ENCODE measurements around the gene CCDC91.
"Not testable (repeated sequence)": the region's sequence is repeated elsewhere in the genome, so short reads cannot be mapped to it uniquely, and the experiment has no call there.

The CCDC91 gene

GRCh38 chr12:28349196-28349595, 158.9 kb downstream of the CCDC91 start:
- DNase-seq, result no peak
- intact Hi-C loops (cut with DNase I), result no loop called here

GRCh38 chr12:28350502-28350901, 160.2 kb downstream of the CCDC91 start:
- intact Hi-C loops (cut with DNase I), result no loop called here
- DNase-seq, result no peak

- DNase-seq, result peak in 1 of 10 donors; percentile 70
- intact Hi-C loops (cut with DNase I), result no loop called here
These were observed 161.2 kb downstream of the CCDC91 start for GRCh38 chr12:28351414-28351813.

GRCh38 chr12:28355161-28355560, 164.9 kb downstream of the CCDC91 start:
- intact Hi-C loops (cut with DNase I), result no loop called here
- DNase-seq, result no peak

GRCh38 chr12:28360253-28360652, 170.0 kb downstream of the CCDC91 start:
- intact Hi-C loops (cut with DNase I), result no loop called here

GRCh38 chr12:28367326-28367725, 177.1 kb downstream of the CCDC91 start:
- DNase-seq, result no peak
- intact Hi-C loops (cut with DNase I), result no loop called here

More at GRCh38 chr12:28360253-28360652, 170.0 kb downstream of the CCDC91 start:
- DNase-seq, result no peak

- intact Hi-C loops (cut with DNase I), result no loop called here
- DNase-seq, result no peak
These were observed 177.7 kb downstream of the CCDC91 start for GRCh38 chr12:28367993-28368392.

- intact Hi-C loops (cut with DNase I), result no loop called here
- no peak for DNase-seq
These were observed 179.2 kb downstream of the CCDC91 start for GRCh38 chr12:28369483-28369882.

GRCh38 chr12:28374556-28374955, 184.3 kb downstream of the CCDC91 start:
- intact Hi-C loops (cut with DNase I), result no loop called here
- no peak for DNase-seq

GRCh38 chr12:28378736-28379135, 188.5 kb downstream of the CCDC91 start:
- DNase-seq, result no peak
- intact Hi-C loops (cut with DNase I), result no loop called here

GRCh38 chr12:28379779-28380178, 189.5 kb downstream of the CCDC91 start:
- intact Hi-C loops (cut with DNase I); DNase-seq: not testable (repeated sequence)

GRCh38 chr12:28383368-28383767, 193.1 kb downstream of the CCDC91 start:
- no peak for DNase-seq
- intact Hi-C loops (cut with DNase I), result no loop called here

- intact Hi-C loops (cut with DNase I), result no loop called here
These were observed 198.6 kb downstream of the CCDC91 start for GRCh38 chr12:28388879-28389278.

GRCh38 chr12:28390206-28390605, 199.9 kb downstream of the CCDC91 start:
- intact Hi-C loops (cut with DNase I), result no loop called here
- no peak for DNase-seq

More at GRCh38 chr12:28388879-28389278, 198.6 kb downstream of the CCDC91 start:
- DNase-seq, result no peak

- no peak for DNase-seq
- intact Hi-C loops (cut with DNase I), result no loop called here
These were observed 200.6 kb downstream of the CCDC91 start for GRCh38 chr12:28390761-28391385.

- intact Hi-C loops (cut with DNase I), result no loop called here
- DNase-seq, result no peak
These were observed 219.6 kb downstream of the CCDC91 start for GRCh38 chr12:28409892-28410291.

GRCh38 chr12:28413460-28414109, 223.3 kb downstream of the CCDC91 start:
- DNase-seq, result no peak
- intact Hi-C loops (cut with DNase I), result no loop called here

GRCh38 chr12:28415755-28416154, 225.5 kb downstream of the CCDC91 start:
- no peak for DNase-seq
- intact Hi-C loops (cut with DNase I), result no loop called here

GRCh38 chr12:28421374-28421773, 231.1 kb downstream of the CCDC91 start:
- intact Hi-C loops (cut with DNase I), result no loop called here
- DNase-seq, result no peak

GRCh38 chr12:28424965-28425364, 234.7 kb downstream of the CCDC91 start:
- intact Hi-C loops (cut with DNase I), result no loop called here
- DNase-seq, result no peak

- no peak for DNase-seq
- intact Hi-C loops (cut with DNase I), result no loop called here
These were observed 235.3 kb downstream of the CCDC91 start for GRCh38 chr12:28425526-28425925.

GRCh38 chr12:28427046-28427445, 236.8 kb downstream of the CCDC91 start:
- intact Hi-C loops (cut with DNase I), result no loop called here

More at GRCh38 chr12:28427046-28427445, 236.8 kb downstream of the CCDC91 start:
- no peak for DNase-seq
